ENCODE data around the gene RBP2. TPM values are rescaled to one million over a fixed set of nuclear protein-coding genes. Genes with fewer than 3 reads are reported as not detected.

RBP2 gene
- polyA plus RNA-seq, 1 donor from 2014 or later: not detected

- no peaks in the 10 kb centered on the region for H3K9me2 ChIP-seq (ENCODE audit: insufficient read depth, low read length)
- no peaks in the 10 kb centered on the region for H3F3A ChIP-seq (ENCODE audit: insufficient read depth, low read length, poor library complexity, severe bottlenecking)
- no peaks in the 10 kb centered on the region for H4K20me1 ChIP-seq (ENCODE audit: insufficient read depth)
- no peaks in the 10 kb centered on the region for H3K36me3 ChIP-seq (ENCODE audit: insufficient read depth, low read length)
- H3K4me2 ChIP-seq (ENCODE audit: low read length): no peak overlapping the region
- no peaks in the 10 kb centered on the region for H3K27me3 ChIP-seq (ENCODE audit: insufficient read depth, low read depth, low read length)
- no peak overlapping the region for H3K9ac ChIP-seq (ENCODE audit: low read length)
- H3K79me2 ChIP-seq (replicated peaks; ENCODE audit: insufficient read depth, low read length): no peaks in the 10 kb centered on the region
- no peak overlapping the region for H2AFZ ChIP-seq (ENCODE audit: low read depth, low read length)
- no peak overlapping the region for H3K27ac ChIP-seq (ENCODE audit: low read length)
- TF ChIP-seq EZH2 (IDR thresholded peaks at IDR 0.05; ENCODE audit: borderline replicate concordance, insufficient read depth, low read length, poor library complexity, severe bottlenecking) (no peak), MXI1 (conservative IDR thresholded peaks at IDR 0.05; ENCODE audit: poor library complexity, severe bottlenecking) (no peak), RAD21 (conservative IDR thresholded peaks at IDR 0.05) (no peak), EP300 (conservative IDR thresholded peaks at IDR 0.05; ENCODE audit: poor library complexity, severe bottlenecking) (no peak), CTCF (IDR thresholded peaks at IDR 0.05; ENCODE audit: poor library complexity, severe bottlenecking) (no peak), POLR2AphosphoS5 (IDR thresholded peaks at IDR 0.05) (no peak), SMC3 (conservative IDR thresholded peaks at IDR 0.05; ENCODE audit: poor library complexity) (no peak), REST (IDR thresholded peaks at IDR 0.05; ENCODE audit: borderline replicate concordance) (no peak), TAF1 (IDR thresholded peaks at IDR 0.05; ENCODE audit: low read depth) (no peak)
- H3K4me3 ChIP-seq (ENCODE audit: low read length): no peak overlapping the region
- H3K9me3 ChIP-seq (ENCODE audit: low read length): no peaks in the 10 kb centered on the region
Observed at GRCh38 chr3:139456386-139456785, 19.9 kb downstream of the RBP2 start.

GRCh38 chr3:139455855-139456254 lies 20.5 kb downstream of the RBP2 start:
- Histone ChIP-seq H3K4me3 (ENCODE audit: low read length) (no peak overlapping the region), H3K79me2 (replicated peaks; ENCODE audit: insufficient read depth, low read length) (no peaks in the 10 kb centered on the region), H3F3A (ENCODE audit: insufficient read depth, low read length, poor library complexity, severe bottlenecking) (no peaks in the 10 kb centered on the region), H3K27ac (ENCODE audit: low read length) (no peak overlapping the region), H3K4me2 (ENCODE audit: low read length) (no peak overlapping the region), H3K27me3 (ENCODE audit: insufficient read depth, low read depth, low read length) (no peaks in the 10 kb centered on the region), H3K9me3 (ENCODE audit: low read length) (no peaks in the 10 kb centered on the region), H3K9ac (ENCODE audit: low read length) (no peak overlapping the region), H3K36me3 (ENCODE audit: insufficient read depth, low read length) (no peaks in the 10 kb centered on the region), H3K9me2 (ENCODE audit: insufficient read depth, low read length) (no peaks in the 10 kb centered on the region), H4K20me1 (ENCODE audit: insufficient read depth) (no peaks in the 10 kb centered on the region), H2AFZ (ENCODE audit: low read depth, low read length) (no peak overlapping the region)
- no peak for TF ChIP-seq REST (IDR thresholded peaks at IDR 0.05; ENCODE audit: borderline replicate concordance)
- no peak for TF ChIP-seq EZH2 (IDR thresholded peaks at IDR 0.05; ENCODE audit: borderline replicate concordance, insufficient read depth, low read length, poor library complexity, severe bottlenecking)
- TF ChIP-seq EP300 (conservative IDR thresholded peaks at IDR 0.05; ENCODE audit: poor library complexity, severe bottlenecking): no peak
- no peak for TF ChIP-seq CTCF (IDR thresholded peaks at IDR 0.05; ENCODE audit: poor library complexity, severe bottlenecking)
- no peak for TF ChIP-seq SMC3 (conservative IDR thresholded peaks at IDR 0.05; ENCODE audit: poor library complexity)
- TF ChIP-seq MXI1 (conservative IDR thresholded peaks at IDR 0.05; ENCODE audit: poor library complexity, severe bottlenecking): no peak
- TF ChIP-seq TAF1 (IDR thresholded peaks at IDR 0.05; ENCODE audit: low read depth): no peak
- TF ChIP-seq POLR2AphosphoS5 (IDR thresholded peaks at IDR 0.05): no peak
- TF ChIP-seq RAD21 (conservative IDR thresholded peaks at IDR 0.05): no peak
